Suprapubic skin (tissue), 4 donors: ENCODE measurements around the gene CES1. TPM values are rescaled to one million over a fixed set of nuclear protein-coding genes. Genes with fewer than 3 reads are reported as not detected.

ENCODE experiments used
- DNase-seq, 2 donors: peaks; one replicate each; pipeline ENCODE4 v3.0.0-alpha.2; 2019; ENCODE audit warnings: low spot score in 2 of 2
- H3K27ac ChIP-seq: fragments of 200-600 bp; sonication (generic); one replicate; pipeline ENCODE4 v1.5.1; 2019
- H3K27me3 ChIP-seq: fragments of 200-600 bp; sonication (generic); one replicate; pipeline ENCODE4 v1.5.1; 2019
- H3K36me3 ChIP-seq: fragments of 200-600 bp; sonication (generic); one replicate; pipeline ENCODE4 v1.5.1; 2019
- H3K4me1 ChIP-seq: fragments of 200-600 bp; sonication (generic); one replicate; pipeline ENCODE4 v1.5.1; 2019
- H3K4me3 ChIP-seq: fragments of 200-600 bp; sonication (generic); one replicate; pipeline ENCODE4 v1.5.1; 2019; ENCODE audit warnings: mild to moderate bottlenecking
- H3K9me3 ChIP-seq: fragments of 200-600 bp; sonication (generic); one replicate; pipeline ENCODE4 v1.5.1; 2019
- CTCF ChIP-seq, 2 donors: fragments of 200-600 bp in 1 of 2; fragments of 450-650 bp in 1 of 2; sonication (generic) in 1 of 2; IDR thresholded peaks; one replicate each; pipeline ENCODE4 v1.5.1; 2016 to 2019; ENCODE audit warnings: antibody characterized with exemption in 2 of 2, mild to moderate bottlenecking in 1 of 2, moderate library complexity in 1 of 2
- EP300 ChIP-seq: sonication (generic); formaldehyde crosslinking; IDR thresholded peaks from one replicate; pipeline ENCODE4 v1.6.1; 2017; ENCODE audit warnings: antibody characterized with exemption
- POLR2A ChIP-seq, 2 donors: fragments of 450-650 bp; IDR thresholded peaks; one replicate each; pipeline ENCODE4 v1.6.1; 2017; ENCODE audit warnings: antibody characterized with exemption in 2 of 2, mild to moderate bottlenecking in 2 of 2, moderate library complexity in 2 of 2
- POLR2AphosphoS5 ChIP-seq, 3 donors: sonication (generic); formaldehyde crosslinking; IDR thresholded peaks; one replicate each; pipeline ENCODE4 v1.6.1; 2017; ENCODE audit warnings: antibody characterized with exemption in 3 of 3
- WGBS: methylation state at CpG from one replicate; pipeline ENCODE4 v1.1.5; 2018; 5-methylcytosine and 5-hydroxymethylcytosine counted together
- total RNA-seq, 4 donors: library from RNA; depleted of rRNA; stranded (reverse); fragments of >200 nt; gene quantifications; one replicate each; pipeline ENCODE4 v1.1.0, GENCODE V29; 2016

Gene CES1
- total RNA-seq, 4 donors from 2014 or later, result 3.0 to 6.0 (median 3.5) TPM

DNA sequence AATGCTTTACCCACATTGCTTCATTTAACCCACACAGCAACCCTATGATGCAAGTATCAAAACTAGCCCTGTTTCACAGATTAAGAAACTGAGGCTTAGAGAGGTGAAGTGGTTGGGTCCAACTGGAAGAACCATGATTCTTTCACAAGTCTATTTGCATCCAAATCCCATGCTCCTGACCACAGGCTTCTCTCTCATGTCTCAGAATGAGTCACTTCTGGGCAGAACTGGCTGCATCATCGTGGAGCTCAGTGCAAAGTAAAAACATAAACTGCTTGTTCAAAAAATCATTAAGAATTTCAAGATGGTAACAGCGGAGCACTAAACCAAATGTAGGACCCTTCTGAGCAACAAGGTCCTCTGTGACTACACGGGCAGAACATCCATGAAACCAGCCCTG is 20.2 kb upstream of the CES1 start:
- Histone ChIP-seq H3K9me3 (no peaks in the 10 kb centered on the region), H3K27me3 (peaks cover 24% of the 10 kb centered on the region), H3K36me3 (no peaks in the 10 kb centered on the region), H3K4me1 (no peaks in the 10 kb centered on the region), H3K4me3 (no peak overlapping the region), H3K27ac (no peak overlapping the region)
- WGBS, result 44% methylated on average over 3 of the region's 3 CpGs
- no peak for DNase-seq
- TF ChIP-seq POLR2A (IDR thresholded peaks at IDR 0.05), result no peak
- no peak for TF ChIP-seq POLR2AphosphoS5 (IDR thresholded peaks at IDR 0.05)
- TF ChIP-seq CTCF (IDR thresholded peaks at IDR 0.05), result no peak
- no peak for TF ChIP-seq EP300

DNA sequence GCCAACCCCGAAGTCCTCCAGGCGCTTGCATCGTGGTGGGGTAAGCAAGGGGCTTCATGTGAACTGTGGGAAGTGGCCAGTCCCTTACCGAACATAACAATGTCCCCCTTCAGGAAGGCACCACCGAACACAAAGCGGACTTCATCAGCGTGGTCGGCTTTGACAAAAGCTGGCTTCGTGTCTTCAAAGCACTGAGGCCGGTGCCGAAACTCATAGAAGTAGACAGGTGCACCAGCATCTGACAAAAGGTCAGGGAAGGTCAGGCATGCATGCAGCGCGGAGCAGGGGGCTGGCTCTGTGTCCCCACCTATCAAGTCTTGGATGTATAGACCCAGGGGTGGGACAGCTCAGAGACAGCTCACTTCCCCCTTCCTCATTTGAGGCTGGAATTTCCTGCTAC is 16.6 kb upstream of the CES1 start:
- DNase-seq, result no peak
- Histone ChIP-seq H3K4me1 (no peaks in the 10 kb centered on the region), H3K27ac (no peak overlapping the region), H3K9me3 (no peaks in the 10 kb centered on the region), H3K36me3 (no peaks in the 10 kb centered on the region), H3K4me3 (no peak overlapping the region), H3K27me3 (peaks cover 43% of the 10 kb centered on the region)
- WGBS, result 82% methylated on average over 13 of the region's 13 CpGs
- no peak for TF ChIP-seq CTCF (IDR thresholded peaks at IDR 0.05)
- no peak for TF ChIP-seq POLR2A (IDR thresholded peaks at IDR 0.05)
- TF ChIP-seq EP300, result no peak
- TF ChIP-seq POLR2AphosphoS5 (IDR thresholded peaks at IDR 0.05), result no peak

DNA sequence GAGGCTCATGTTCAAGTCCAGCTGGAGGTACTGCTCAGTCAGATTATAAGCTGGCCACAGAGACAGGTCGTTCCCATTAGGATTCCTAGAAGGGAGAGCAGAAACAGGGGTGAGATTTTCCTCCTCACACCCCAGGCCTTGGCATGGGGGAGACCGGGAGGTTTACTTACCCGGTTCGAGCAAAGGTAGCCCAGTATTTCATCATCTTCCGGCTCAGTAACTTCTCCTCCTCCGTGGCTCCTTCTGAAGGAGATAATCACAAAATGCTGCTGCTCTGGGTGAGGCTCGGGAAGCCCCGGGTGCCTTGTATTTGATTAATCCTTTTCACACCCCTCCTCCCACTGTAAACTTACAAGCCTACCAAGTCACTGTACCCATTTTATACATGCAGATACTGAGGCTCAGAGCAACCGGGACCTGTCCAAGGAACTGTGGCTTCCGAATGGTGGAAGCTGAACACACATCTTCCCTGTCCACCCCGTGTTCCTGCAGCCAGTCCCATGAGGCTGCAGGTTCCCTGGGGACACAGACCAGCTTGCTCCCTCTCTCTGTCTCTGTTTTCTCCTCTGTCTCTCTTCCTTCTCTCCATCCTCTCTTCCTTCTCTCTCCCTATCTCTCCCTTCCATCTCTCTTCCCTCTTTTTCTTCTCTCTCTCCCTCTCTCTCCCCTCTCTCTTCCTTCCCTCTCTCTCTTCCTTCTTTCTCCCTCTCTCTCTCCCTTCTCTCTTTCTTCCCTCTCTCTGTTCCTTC is 13.9 kb upstream of the CES1 start:
- H3K4me1 ChIP-seq, result no peaks in the 10 kb centered on the region
- WGBS, result 58% methylated on average over 11 of the region's 11 CpGs

GRCh38 chr16:55843105-55843395 is 10.2 kb upstream of the CES1 start:
- Histone ChIP-seq H3K4me1 (peaks cover 6% of the 10 kb centered on the region), H3K27me3 (peaks cover 21% of the 10 kb centered on the region), H3K36me3 (no peaks in the 10 kb centered on the region), H3K27ac (no peak overlapping the region), H3K4me3 (no peak overlapping the region), H3K9me3 (no peaks in the 10 kb centered on the region)
- TF ChIP-seq POLR2AphosphoS5 (IDR thresholded peaks at IDR 0.05) (no peak), EP300 (no peak), POLR2A (IDR thresholded peaks at IDR 0.05) (no peak), CTCF (IDR thresholded peaks at IDR 0.05) (no peak)
- no peak for DNase-seq
- 48% methylated on average over 2 of the region's 2 CpGs for WGBS

More for the DNA sequence above, 13.9 kb upstream of the CES1 start:
- no peak overlapping the region for H3K4me3 ChIP-seq
- H3K9me3 ChIP-seq, result no peaks in the 10 kb centered on the region
- no peak for DNase-seq
- no peak for TF ChIP-seq POLR2AphosphoS5 (IDR thresholded peaks at IDR 0.05)
- H3K27ac ChIP-seq, result no peak overlapping the region
- peaks cover 39% of the 10 kb centered on the region for H3K27me3 ChIP-seq
- no peaks in the 10 kb centered on the region for H3K36me3 ChIP-seq

DNA sequence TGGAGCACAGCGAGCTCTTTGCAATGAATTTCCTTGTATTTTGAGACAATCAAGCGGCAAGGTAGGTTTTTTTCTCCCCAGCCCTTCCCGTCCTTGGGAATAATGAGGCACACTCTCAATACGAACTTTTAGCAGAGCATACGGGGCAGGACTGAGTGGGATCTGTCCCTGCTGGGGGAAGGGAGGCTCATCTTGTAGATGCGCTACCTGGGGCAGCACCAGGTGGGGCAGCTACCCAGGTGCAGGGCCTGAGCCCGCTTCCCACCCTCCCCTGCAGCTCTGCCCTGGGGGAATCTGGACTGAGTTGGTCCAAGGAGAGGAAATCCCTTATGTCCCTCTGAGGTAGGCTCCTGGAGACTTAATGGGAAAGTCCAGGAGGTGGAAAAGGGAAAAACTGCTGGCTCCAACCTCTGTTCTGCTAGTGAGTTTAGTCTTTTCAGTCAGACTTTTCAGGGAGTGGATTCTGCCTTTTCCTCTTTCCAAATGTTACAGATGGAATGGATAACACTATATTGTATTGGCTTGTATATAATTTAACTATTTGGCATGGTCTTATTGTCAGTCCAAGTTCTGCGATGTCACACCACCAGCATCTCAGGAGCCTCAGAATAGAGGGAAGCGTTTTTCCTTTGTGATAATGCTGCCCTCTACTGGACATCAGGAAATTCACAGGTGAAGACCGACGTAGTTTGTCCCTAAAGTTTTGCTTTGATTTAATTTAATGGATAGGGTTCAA is 9.6 kb upstream of the CES1 start:
- Histone ChIP-seq H3K27me3 (peaks cover 16% of the 10 kb centered on the region), H3K36me3 (no peaks in the 10 kb centered on the region), H3K4me1 (peaks cover 6% of the 10 kb centered on the region), H3K9me3 (no peaks in the 10 kb centered on the region), H3K27ac (no peak overlapping the region), H3K4me3 (no peak overlapping the region)
- DNase-seq, result no peak
- 41% methylated on average over 11 of the region's 11 CpGs for WGBS
- TF ChIP-seq POLR2A (IDR thresholded peaks at IDR 0.05) (no peak), CTCF (IDR thresholded peaks at IDR 0.05) (peak; percentile 71 to 81), EP300 (no peak)
